ENCODE results near the gene NEU2.

DNA sequence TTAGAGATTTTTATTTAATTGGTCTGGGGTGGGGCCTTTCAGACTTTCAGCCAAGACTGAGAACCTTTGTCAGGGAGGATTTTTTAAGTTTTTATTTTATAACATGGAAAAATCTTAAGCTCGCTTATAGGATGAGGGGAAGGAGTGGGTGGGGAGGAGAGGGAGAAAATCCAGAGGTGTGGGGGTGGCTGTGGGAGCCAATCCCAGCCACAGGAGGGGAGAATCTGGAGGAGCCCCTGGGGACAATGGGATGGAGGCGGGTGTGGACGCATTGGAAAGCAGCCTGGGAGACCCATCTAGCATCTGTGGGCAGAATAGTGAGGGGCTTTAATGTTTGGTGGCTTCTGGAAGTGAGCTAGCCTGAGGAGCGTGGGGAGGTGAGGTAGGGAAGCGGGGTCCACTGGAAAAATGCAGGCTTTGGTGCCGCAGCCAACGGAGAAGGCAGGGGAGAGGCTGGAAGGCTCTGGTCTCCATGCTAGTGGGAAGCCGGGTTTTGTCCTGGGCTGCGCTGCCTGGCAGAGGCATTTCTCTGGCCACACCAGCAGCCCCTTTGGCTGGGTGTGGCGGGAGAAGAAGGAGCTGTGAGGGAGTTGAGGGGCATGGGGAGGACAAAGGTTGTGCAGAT, 16.2 kb downstream of the NEU2 start:
- TF ChIP-seq CTCF (IDR thresholded peaks at IDR 0.05 in 4 of 5, conservative IDR thresholded peaks at IDR 0.05 in 1 of 5) (no peak), POLR2A (IDR thresholded peaks at IDR 0.05) (no peak)
